Measurements from ENCODE around the gene DCAF7. TPM values are rescaled to one million over a fixed set of nuclear protein-coding genes. Genes with fewer than 3 reads are reported as not detected.

DCAF7 gene
- total RNA-seq, 2 donors from 2014 or later: 29.2 to 29.5 TPM

- no peaks in the 10 kb centered on the region for H3K9me3 ChIP-seq
- H3K27me3 ChIP-seq (replicated peaks; ENCODE audit: insufficient read depth): no peaks in the 10 kb centered on the region
- DNase-seq (ENCODE audit: low spot score) (no peak), ATAC-seq (ENCODE audit: insufficient number of reproducible peaks, low FRiP score, low read depth) (no peak)
- H3K27ac ChIP-seq: no peak overlapping the region
- H3K4me1 ChIP-seq (ENCODE audit: control insufficient read depth in 1 of 2, low read depth in 2 of 2): peaks cover 38 to 59% of the 10 kb centered on the region in 2 donors
- no peak for TF ChIP-seq CTCF (IDR thresholded peaks at IDR 0.05)
- H3K36me3 ChIP-seq: no peaks in the 10 kb centered on the region
- peak overlapping the region; percentile 89 for H3K4me3 ChIP-seq
These were observed 74.2 kb downstream of the DCAF7 start for GRCh38 chr17:63624531-63624880.

GRCh38 chr17:63626551-63627180, 76.4 kb downstream of the DCAF7 start:
- H3K4me1 ChIP-seq (ENCODE audit: control insufficient read depth in 1 of 2, low read depth in 2 of 2): peaks cover 44 to 70% of the 10 kb centered on the region in 2 donors

GRCh38 chr17:63629627-63630026, 79.3 kb downstream of the DCAF7 start:
- ATAC-seq (ENCODE audit: insufficient number of reproducible peaks, low FRiP score, low read depth): no peak
- peaks cover 14% of the 10 kb centered on the region for H3K36me3 ChIP-seq
- H3K9me3 ChIP-seq: no peaks in the 10 kb centered on the region
- H3K27ac ChIP-seq: no peak overlapping the region
- H3K4me3 ChIP-seq: no peak overlapping the region
- peaks cover 36 to 56% of the 10 kb centered on the region in 2 donors for H3K4me1 ChIP-seq (ENCODE audit: control insufficient read depth in 1 of 2, low read depth in 2 of 2)
- H3K27me3 ChIP-seq (replicated peaks; ENCODE audit: insufficient read depth): no peaks in the 10 kb centered on the region
- DNase-seq (ENCODE audit: low spot score): no peak
- TF ChIP-seq CTCF (IDR thresholded peaks at IDR 0.05): no peak

More at GRCh38 chr17:63626551-63627180, 76.4 kb downstream of the DCAF7 start:
- Histone ChIP-seq H3K4me3 (no peak overlapping the region), H3K27me3 (replicated peaks; ENCODE audit: insufficient read depth) (no peaks in the 10 kb centered on the region), H3K36me3 (no peaks in the 10 kb centered on the region), H3K9me3 (no peaks in the 10 kb centered on the region), H3K27ac (no peak overlapping the region)
- ATAC-seq (ENCODE audit: insufficient number of reproducible peaks, low FRiP score, low read depth) (no peak), DNase-seq (ENCODE audit: low spot score) (no peak)
- TF ChIP-seq CTCF (IDR thresholded peaks at IDR 0.05): no peak

GRCh38 chr17:63631062-63631461, 80.8 kb downstream of the DCAF7 start:
- Histone ChIP-seq H3K4me1 (ENCODE audit: control insufficient read depth in 1 of 2, low read depth in 2 of 2) (peaks cover 27 to 43% of the 10 kb centered on the region in 2 donors), H3K36me3 (peaks cover 22% of the 10 kb centered on the region), H3K27me3 (replicated peaks; ENCODE audit: insufficient read depth) (no peaks in the 10 kb centered on the region), H3K9me3 (no peaks in the 10 kb centered on the region), H3K27ac (no peak overlapping the region), H3K4me3 (no peak overlapping the region)
- ATAC-seq (ENCODE audit: insufficient number of reproducible peaks, low FRiP score, low read depth) (no peak), DNase-seq (ENCODE audit: low spot score) (no peak)
- no peak for TF ChIP-seq CTCF (IDR thresholded peaks at IDR 0.05)

GRCh38 chr17:63631626-63632025, 81.3 kb downstream of the DCAF7 start:
- H3K4me1 ChIP-seq (ENCODE audit: control insufficient read depth in 1 of 2, low read depth in 2 of 2): peaks cover 24 to 37% of the 10 kb centered on the region in 2 donors
- ATAC-seq (ENCODE audit: insufficient number of reproducible peaks, low FRiP score, low read depth) (no peak), DNase-seq (ENCODE audit: low spot score) (no peak)
- no peak overlapping the region for H3K4me3 ChIP-seq
- H3K27me3 ChIP-seq (replicated peaks; ENCODE audit: insufficient read depth): no peaks in the 10 kb centered on the region
- H3K27ac ChIP-seq: no peak overlapping the region
- peaks cover 22% of the 10 kb centered on the region for H3K36me3 ChIP-seq
- no peak for TF ChIP-seq CTCF (IDR thresholded peaks at IDR 0.05)
- H3K9me3 ChIP-seq: no peaks in the 10 kb centered on the region
